Neural progenitor cell (in vitro differentiated cells): Measurements from ENCODE around the gene VEPH1. TPM values are rescaled to one million over a fixed set of nuclear protein-coding genes. Genes with fewer than 3 reads are reported as not detected.

Source experiments
- DNase-seq: peaks from one replicate; pipeline ENCODE4 v3.0.0-alpha.2; 2016; ENCODE audit warnings: low spot score
- H2AFZ ChIP-seq: fragments of 200-600 bp; sonication (generic); replicated peaks from 2 replicates; pipeline ENCODE4 v1.6.1; 2016; ENCODE audit warnings: antibody characterized with exemption
- H3F3A ChIP-seq: fragments of 200-600 bp; sonication (generic); 2 replicates; pipeline ENCODE4 v1.6.1; 2016; ENCODE audit warnings: antibody characterized with exemption, low read depth
- H3K27ac ChIP-seq: fragments of 200-600 bp; sonication (generic); 2 replicates; pipeline ENCODE4 v1.5.1; 2016; ENCODE audit warnings: mild to moderate bottlenecking
- H3K27me3 ChIP-seq: fragments of 200-600 bp; sonication (generic); 2 replicates; pipeline ENCODE4 v1.6.1; 2016; ENCODE audit warnings: mild to moderate bottlenecking, moderate library complexity
- H3K36me3 ChIP-seq: fragments of 200-600 bp; sonication (generic); 2 replicates; pipeline ENCODE4 v1.5.1; 2016
- H3K4me1 ChIP-seq: fragments of 200-600 bp; sonication (generic); 2 replicates; pipeline ENCODE4 v1.6.1; 2016; ENCODE audit warnings: mixed run types
- H3K4me2 ChIP-seq: fragments of 200-600 bp; sonication (generic); 2 replicates; pipeline ENCODE4 v1.6.1; 2016
- H3K4me3 ChIP-seq: fragments of 200-600 bp; sonication (generic); 2 replicates; pipeline ENCODE4 v1.5.1; 2016
- H3K79me2 ChIP-seq: fragments of 200-600 bp; sonication (generic); 2 replicates; pipeline ENCODE4 v1.6.1; 2016; ENCODE audit warnings: low read depth
- H3K9ac ChIP-seq: fragments of 200-600 bp; sonication (generic); 2 replicates; pipeline ENCODE4 v1.6.1; 2016
- H3K9me3 ChIP-seq: fragments of 200-600 bp; sonication (generic); 2 replicates; pipeline ENCODE4 v1.5.1; 2016; ENCODE audit warnings: low read depth
- H4K20me1 ChIP-seq: fragments of 200-600 bp; sonication (generic); 2 replicates; pipeline ENCODE4 v1.6.1; 2016; ENCODE audit warnings: low read depth
- H3K27ac Mint-ChIP-seq: 3 replicates; pipeline ENCODE4 v1.8.0; 2021; ENCODE audit warnings: mixed read lengths
- H3K27me3 Mint-ChIP-seq: 2 replicates; pipeline ENCODE4 v1.8.0; 2022; ENCODE audit warnings: low read depth, mild to moderate bottlenecking, inconsistent platforms, moderate library complexity, mixed read lengths; ENCODE audit not compliant: insufficient read depth
- H3K36me3 Mint-ChIP-seq: 3 replicates; pipeline ENCODE4 v1.8.0; 2021; ENCODE audit warnings: mixed read lengths
- H3K4me1 Mint-ChIP-seq: 3 replicates; pipeline ENCODE4 v1.8.0; 2021; ENCODE audit warnings: mixed read lengths
- H3K4me3 Mint-ChIP-seq: 3 replicates; pipeline ENCODE4 v1.8.0; 2021; ENCODE audit warnings: mild to moderate bottlenecking, moderate library complexity, mixed read lengths
- H3K9me3 Mint-ChIP-seq: 3 replicates; pipeline ENCODE4 v1.8.0; 2020; ENCODE audit warnings: mixed read lengths
- CTCF ChIP-seq: fragments of 200-600 bp; sonication (generic); IDR thresholded peaks from 2 replicates; pipeline ENCODE4 v1.5.1; 2017; ENCODE audit warnings: antibody characterized with exemption, mild to moderate bottlenecking
- EZH2 ChIP-seq: fragments of 200-600 bp; sonication (generic); IDR thresholded peaks from 2 replicates; pipeline ENCODE4 v1.6.1; 2017; ENCODE audit warnings: antibody characterized with exemption, mild to moderate bottlenecking, moderate library complexity
- EZH2phosphoT487 ChIP-seq: fragments of 200-600 bp; sonication (generic); IDR thresholded peaks from 2 replicates; pipeline ENCODE4 v1.6.1; 2017; ENCODE audit warnings: antibody characterized with exemption
- total RNA-seq: library from RNA; depleted of rRNA; stranded (reverse); fragments of >200 nt; gene quantifications from 2 replicates; pipeline ENCODE4 v1.2.3, GENCODE V29; 2015; ENCODE audit warnings: low replicate concordance

The VEPH1 gene
- total RNA-seq, 1 donor from 2014 or later = not detected

- Histone ChIP-seq H3K27ac (no peak overlapping the region), H3K9me3 (no peaks in the 10 kb centered on the region), H3K27me3 (peaks cover 3% of the 10 kb centered on the region), H4K20me1 (no peaks in the 10 kb centered on the region), H3K4me3 (no peak overlapping the region), H3K79me2 (no peaks in the 10 kb centered on the region), H3K4me1 (no peaks in the 10 kb centered on the region), H2AFZ (no peak overlapping the region), H3K36me3 (no peaks in the 10 kb centered on the region), H3K4me2 (no peak overlapping the region), H3F3A (no peaks in the 10 kb centered on the region), H3K9ac (no peak overlapping the region)
- Mint-ChIP-seq H3K36me3 (no peaks in the 10 kb centered on the region), H3K4me1 (no peaks in the 10 kb centered on the region), H3K27me3 (peaks cover 2% of the 10 kb centered on the region), H3K4me3 (no peak overlapping the region), H3K27ac (no peak overlapping the region), H3K9me3 (peaks cover 6% of the 10 kb centered on the region)
- no peak for TF ChIP-seq EZH2phosphoT487
- TF ChIP-seq CTCF = no peak
- TF ChIP-seq EZH2 = no peak
- DNase-seq = no peak
Observed at GRCh38 chr3:157534725-157535161, 31.5 kb upstream of the VEPH1 start.

GRCh38 chr3:157533298-157534070 is 30.3 kb upstream of the VEPH1 start:
- H3K79me2 ChIP-seq = no peaks in the 10 kb centered on the region
- peak overlapping the region; percentile 81 for H2AFZ ChIP-seq
- Mint-ChIP-seq H3K4me1 (no peaks in the 10 kb centered on the region), H3K36me3 (no peaks in the 10 kb centered on the region), H3K4me3 (no peak overlapping the region), H3K27me3 (peaks cover 2% of the 10 kb centered on the region), H3K27ac (no peak overlapping the region), H3K9me3 (peaks cover 6% of the 10 kb centered on the region)
- no peaks in the 10 kb centered on the region for H3K36me3 ChIP-seq
- H4K20me1 ChIP-seq = no peaks in the 10 kb centered on the region
- no peak overlapping the region for H3K4me2 ChIP-seq
- DNase-seq = no peak
- no peak overlapping the region for H3K27ac ChIP-seq
- H3K27me3 ChIP-seq = no peaks in the 10 kb centered on the region
- no peak overlapping the region for H3K9ac ChIP-seq
- no peaks in the 10 kb centered on the region for H3K4me1 ChIP-seq
- no peak overlapping the region for H3K4me3 ChIP-seq
- H3F3A ChIP-seq = no peaks in the 10 kb centered on the region
- no peaks in the 10 kb centered on the region for H3K9me3 ChIP-seq
- TF ChIP-seq CTCF = no peak
- TF ChIP-seq EZH2phosphoT487 = no peak
- no peak for TF ChIP-seq EZH2

- Mint-ChIP-seq H3K36me3 (no peaks in the 10 kb centered on the region), H3K4me3 (no peak overlapping the region), H3K9me3 (peaks cover 6% of the 10 kb centered on the region), H3K4me1 (no peaks in the 10 kb centered on the region), H3K27me3 (peaks cover 2% of the 10 kb centered on the region), H3K27ac (no peak overlapping the region)
- Histone ChIP-seq H3K27ac (no peak overlapping the region), H3K9me3 (no peaks in the 10 kb centered on the region), H3K4me1 (no peaks in the 10 kb centered on the region), H2AFZ (peak overlapping the region; percentile 81), H3K27me3 (no peaks in the 10 kb centered on the region), H3F3A (no peaks in the 10 kb centered on the region), H3K36me3 (no peaks in the 10 kb centered on the region), H3K9ac (no peak overlapping the region), H3K79me2 (no peaks in the 10 kb centered on the region), H3K4me2 (no peak overlapping the region), H4K20me1 (no peaks in the 10 kb centered on the region), H3K4me3 (no peak overlapping the region)
- peak; percentile 86 for DNase-seq
- TF ChIP-seq EZH2phosphoT487 (no peak), EZH2 (no peak), CTCF (peak; percentile 89)
Observed at GRCh38 chr3:157532529-157533297, 29.5 kb upstream of the VEPH1 start.
